Heart right ventricle (tissue), 16 donors: Measurements from ENCODE around the gene PRRT1B. TPM values are rescaled to one million over a fixed set of nuclear protein-coding genes. Genes with fewer than 3 reads are reported as not detected.

Source experiments
- ATAC-seq, 8 donors: fragments of 200-7000 bp; cut with Tn5 transposase; one replicate each; pipeline ENCODE4 v1.9.1; 2020; ENCODE audit warnings: mild to moderate bottlenecking in 8 of 8, moderate library complexity in 8 of 8, moderate number of reproducible peaks in 1 of 8
- DNase-seq, 2 donors: peaks; one replicate each; pipeline ENCODE4 v3.0.0-alpha.2; 2020
- H3K27ac ChIP-seq, 10 donors: fragments of 200-600 bp; sonication (generic) in 2 of 10; one replicate each; pipeline versions ENCODE4 v1.5.0 to v1.8.0; 2020 to 2022; ENCODE audit warnings: mild to moderate bottlenecking in 3 of 10
- H3K27me3 ChIP-seq, 7 donors: fragments of 200-600 bp; one replicate each; pipeline ENCODE4 v1.8.0; 2021 to 2022; ENCODE audit warnings: mild to moderate bottlenecking in 2 of 7
- H3K36me3 ChIP-seq, 9 donors: fragments of 200-600 bp; sonication (generic) in 1 of 9; one replicate each; pipeline versions ENCODE4 v1.5.0 to v1.8.0; 2020 to 2022; ENCODE audit warnings: mild to moderate bottlenecking in 2 of 9
- H3K4me1 ChIP-seq, 9 donors: fragments of 200-600 bp; sonication (generic) in 1 of 9; one replicate each; pipeline versions ENCODE4 v1.5.0 to v1.8.0; 2020 to 2022; ENCODE audit warnings: mild to moderate bottlenecking in 4 of 9
- H3K4me3 ChIP-seq, 10 donors: fragments of 200-600 bp; sonication (generic) in 2 of 10; one replicate each; pipeline versions ENCODE4 v1.5.0 to v1.8.0; 2020 to 2022; ENCODE audit warnings: mild to moderate bottlenecking in 7 of 10, moderate library complexity in 2 of 10
- H3K9me3 ChIP-seq, 11 donors: fragments of 200-600 bp in 10 of 11; sonication (generic) in 2 of 11; one replicate each; pipeline versions ENCODE4 v1.5.0 to v1.8.0; 2013 to 2022; ENCODE audit warnings: mild to moderate bottlenecking in 2 of 11, control low read depth in 1 of 11, moderate library complexity in 1 of 11
- CTCF ChIP-seq, 9 donors: fragments of 200-600 bp; sonication (generic) in 2 of 9; IDR thresholded peaks; one replicate each; pipeline versions ENCODE4 v1.5.0 to v1.8.0; 2021 to 2022; ENCODE audit warnings: antibody characterized with exemption in 9 of 9, mild to moderate bottlenecking in 5 of 9, moderate library complexity in 1 of 9
- WGBS, 2 donors: extraction: QIAGEN DNeasy Blood & Tissue Kit; methylation state at CpG; one replicate each; pipeline ENCODE4 v1.1.7; 2013; ENCODE audit warnings: inconsistent platforms in 1 of 2; 5-methylcytosine and 5-hydroxymethylcytosine counted together
- intact Hi-C, 10 donors: fragments of 100-400 bp; cut with DNase I; formaldehyde crosslinking; loops; one replicate each; pipeline versions ENCODE4 v1.11.1 to v1.14.2; 2022
- polyA plus RNA-seq, 2 donors: library from polyadenylated mRNA; stranded (reverse); fragments of 200-250 nt; gene quantifications; one replicate each; pipeline ENCODE4 v1.2.3, GENCODE V29; 2013
- total RNA-seq, 10 donors: library from RNA; stranded (reverse); fragmentation: NEBNext Ultra II Directional in 3 of 10; extraction: Animal tissue kit (Norgen Biotek cat#: 25700) in 3 of 10; gene quantifications; one replicate each; pipeline versions ENCODE4 v1.2.1 to v1.2.4, GENCODE V29; 2021 to 2023
- donor health status: Arrhythmogenic right ventricular cardiomyopathy.
- donor health status: ischemic (EF 13 %, LVEDD 7.1; RV severe dilation, severe dysfunction).
- donor health status: healthy with polysubstance abuse.
- donor health status: DM: no; HTN: yes; CAD: no.
- donor health status: DM: no; HTN: no; CAD: no.
- donor health status: ischemic (EF 25% LVEDD 6.9; RV normal size, moderate dysfunction).
- donor health status: ischemic (EF 25% LVEDD 5.7; RV mildly dilated, moderate dysfunction).
- donor health status: healthy.
- donor health status: DM: yes; HTN: yes; CAD: no.
- donor health status: Ischemic cardiomyopathy.
- donor health status: ischemic (EF 35%, LVEDD 5.7; RV mildly dilated, moderate dysfunction).
- donor health status: nonischemic (EF 11% LVEDD 7.7; RV severe dilation, severe dysfunction).
- donor health status: DM: yes; HTN: yes; CAD: no.
- donor health status: PGD.
- donor health status: ischemic (EF 29% LVEDD 5.4; RV normal size, mild dysfunction).
- donor health status: nonischemic (EF 23%, LVEDD 6.1; RV moderate dilation, normal function).

Gene PRRT1B
- total and polyA plus RNA-seq, 12 donors, result not detected

GRCh38 chr9:131534721-131535237 lies 10.5 kb upstream of the PRRT1B start:
- DNase-seq (no peak), ATAC-seq (no peak)
- intact Hi-C loops, result no loop called here
- Histone ChIP-seq H3K27me3 (no peaks in the 10 kb centered on the region), H3K36me3 (peaks cover 0 to 4% (median 0%) of the 10 kb centered on the region in 9 donors), H3K4me1 (peaks cover 7 to 15% (median 13%) of the 10 kb centered on the region in 9 donors), H3K9me3 (no peaks in the 10 kb centered on the region), H3K4me3 (no peak overlapping the region), H3K27ac (no peak overlapping the region)
- 47 to 51% methylated on average over 8 of the region's 8 CpGs for WGBS, 2 donors
- no peak for TF ChIP-seq CTCF (IDR thresholded peaks at IDR 0.05)

- H3K9me3 ChIP-seq, result peaks cover 0 to 12% (median 8%) of the 10 kb centered on the region in 11 donors
- no peak overlapping the region for H3K27ac ChIP-seq
- H3K36me3 ChIP-seq, result no peaks in the 10 kb centered on the region
- intact Hi-C loops, result no loop called here
- no peak for ATAC-seq
- no peak overlapping the region for H3K4me3 ChIP-seq
- no peaks in the 10 kb centered on the region for H3K4me1 ChIP-seq
- DNase-seq, result no peak
- TF ChIP-seq CTCF (IDR thresholded peaks at IDR 0.05), result no peak
- 96% methylated on average over 19 of the region's 19 CpGs for WGBS, 2 donors
- no peaks in the 10 kb centered on the region for H3K27me3 ChIP-seq
Measured at GRCh38 chr9:131537946-131538345, 7.4 kb upstream of the PRRT1B start.

- Histone ChIP-seq H3K4me3 (no peak overlapping the region), H3K27me3 (peaks cover 0 to 7% (median 0%) of the 10 kb centered on the region in 7 donors), H3K27ac (no peak overlapping the region), H3K36me3 (no peaks in the 10 kb centered on the region), H3K4me1 (no peaks in the 10 kb centered on the region), H3K9me3 (peaks cover 0 to 27% (median 19%) of the 10 kb centered on the region in 11 donors)
- DNase-seq (no peak), ATAC-seq (no peak)
- TF ChIP-seq CTCF (IDR thresholded peaks at IDR 0.05), result no peak
- intact Hi-C loops, result no loop called here
- WGBS, 2 donors, result 85 to 86% methylated on average over 7 of the region's 7 CpGs
Measured at GRCh38 chr9:131539223-131539923, 6.0 kb upstream of the PRRT1B start.

- no peak for TF ChIP-seq CTCF (IDR thresholded peaks at IDR 0.05)
Measured at GRCh38 chr9:131543141-131543540, 2.2 kb upstream of the PRRT1B start.

More at GRCh38 chr9:131543141-131543540, 2.2 kb upstream of the PRRT1B start:
- Histone ChIP-seq H3K9me3 (peaks cover 0 to 28% (median 19%) of the 10 kb centered on the region in 11 donors), H3K27ac (no peak overlapping the region), H3K36me3 (no peaks in the 10 kb centered on the region), H3K4me3 (no peak overlapping the region), H3K4me1 (peaks cover 5 to 14% (median 10%) of the 10 kb centered on the region in 9 donors), H3K27me3 (peaks cover 11 to 45% (median 36%) of the 10 kb centered on the region in 7 donors)
- WGBS, 2 donors, result 93 to 95% methylated on average over 6 of the region's 6 CpGs
- DNase-seq, result no peak
- intact Hi-C loops, result no loop called here
- ATAC-seq, result no peak
